Small intestine (tissue), 7 donors: ENCODE measurements around the gene ITGB3BP. TPM values are rescaled to one million over a fixed set of nuclear protein-coding genes. Genes with fewer than 3 reads are reported as not detected.

Source experiments
- DNase-seq, 2 donors: peaks; one replicate each; pipeline versions ENCODE4 v3.0.0 to v3.0.0-alpha.2; 2013
- FAIRE-seq: peaks from 2 replicates; lab custom pipeline; 2012; peaks lifted over from hg19 to GRCh38; lab: Jason Lieb, UNC
- H3K27ac ChIP-seq, 3 donors: one replicate each; pipeline ENCODE4 v1.5.1; 2013; ENCODE audit warnings: low read length in 2 of 3, mild to moderate bottlenecking in 2 of 3, control low read depth in 1 of 3, inconsistent platforms in 1 of 3, low read depth in 1 of 3, moderate library complexity in 1 of 3
- H3K27me3 ChIP-seq, 3 donors: one replicate each; pipeline ENCODE4 v1.6.1; 2013; ENCODE audit warnings: low read length in 3 of 3, inconsistent platforms in 1 of 3; ENCODE audit not compliant: control insufficient read depth in 3 of 3, insufficient read depth in 3 of 3
- H3K36me3 ChIP-seq, 3 donors: one replicate each; pipeline ENCODE4 v1.6.1; 2013; ENCODE audit warnings: low read length in 3 of 3, inconsistent platforms in 1 of 3, low read depth in 1 of 3, mild to moderate bottlenecking in 1 of 3, moderate library complexity in 1 of 3; ENCODE audit not compliant: control insufficient read depth in 3 of 3, insufficient read depth in 2 of 3
- H3K4me1 ChIP-seq, 3 donors: one replicate each; pipeline ENCODE4 v1.6.1; 2013; ENCODE audit warnings: low read length in 2 of 3, inconsistent platforms in 1 of 3, low read depth in 1 of 3, mild to moderate bottlenecking in 1 of 3, moderate library complexity in 1 of 3; ENCODE audit not compliant: control insufficient read depth in 3 of 3, insufficient read depth in 2 of 3
- H3K4me3 ChIP-seq, 3 donors: one replicate each; pipeline ENCODE4 v1.5.1; 2013; ENCODE audit warnings: low read length in 3 of 3, control low read depth in 1 of 3, inconsistent platforms in 1 of 3, low read depth in 1 of 3, mild to moderate bottlenecking in 1 of 3, moderate library complexity in 1 of 3
- H3K9me3 ChIP-seq, 2 donors: one replicate each; pipeline ENCODE4 v1.6.1; 2013; ENCODE audit warnings: low read depth in 1 of 2, low read length in 1 of 2; ENCODE audit not compliant: control insufficient read depth in 2 of 2, insufficient read depth in 1 of 2
- WGBS, 3 donors: extraction: QIAGEN DNeasy Blood & Tissue Kit; methylation state at CpG; one replicate each; pipeline ENCODE4 v1.1.7; 2013; 5-methylcytosine and 5-hydroxymethylcytosine counted together
- polyA plus RNA-seq, 4 donors: library from polyadenylated mRNA; stranded (reverse) in 3 of 4; unstranded in 1 of 4; fragments of 200-250 nt in 3 of 4; fragments of 120-200 nt in 1 of 4; gene quantifications; one replicate each; pipeline versions ENCODE4 v1.2.1 to v1.2.3, GENCODE V29; 2013
- donor health status: healthy with polysubstance abuse.
- donor health status: control.
- donor health status: control.
- donor health status: Bipolar disorder and iron deficiency.
- donor health status: healthy.

ITGB3BP gene
- polyA plus RNA-seq, 4 donors: 10.5 to 30.2 (median 17.0) TPM

GRCh38 chr1:63463248-63463647, 59.8 kb downstream of the ITGB3BP start:
- FAIRE-seq: no peak
- no peaks in the 10 kb centered on the region for H3K9me3 ChIP-seq
- no peak overlapping the region for H3K27ac ChIP-seq
- no peaks in the 10 kb centered on the region for H3K27me3 ChIP-seq
- no peaks in the 10 kb centered on the region for H3K4me1 ChIP-seq
- no peaks in the 10 kb centered on the region for H3K36me3 ChIP-seq
- no peak overlapping the region for H3K4me3 ChIP-seq
- WGBS, 3 donors: 71 to 94% (median 84%) methylated on average over 3 of the region's 3 CpGs
- no peak for DNase-seq

DNA sequence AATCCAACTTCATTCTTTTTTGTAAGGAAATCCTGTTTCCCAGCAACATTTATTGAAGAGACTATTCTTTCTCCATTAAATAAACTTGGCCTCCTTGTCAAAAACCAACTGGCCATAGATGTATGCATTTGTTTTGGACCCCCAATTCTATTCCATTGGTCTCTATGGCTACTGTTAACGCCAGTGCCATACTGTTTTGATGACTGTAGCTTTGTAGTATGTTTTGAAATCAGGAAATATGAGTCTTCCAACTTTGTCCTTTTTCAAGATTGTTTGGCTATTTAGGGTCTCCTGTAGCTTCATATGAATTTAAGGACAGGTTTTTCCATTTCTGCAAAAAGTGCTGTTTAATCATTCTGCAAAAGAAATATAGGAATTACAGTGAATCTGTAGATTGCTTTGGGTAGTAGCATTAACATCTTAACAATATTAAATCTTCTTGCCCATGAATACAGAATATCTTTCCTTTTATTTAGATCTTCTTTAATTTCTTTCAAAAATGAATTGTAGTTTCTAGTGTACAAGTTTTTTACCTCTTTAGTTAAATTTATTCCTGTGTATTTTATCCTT, 61.3 kb downstream of the ITGB3BP start:
- 97 to 100% (median 100%) methylated on average over 1 of the region's 1 CpG for WGBS, 3 donors
- no peak for FAIRE-seq

GRCh38 chr1:63458750-63459149, 64.3 kb downstream of the ITGB3BP start:
- FAIRE-seq (no peak), DNase-seq (no peak)
- Histone ChIP-seq H3K4me3 (no peak overlapping the region), H3K36me3 (no peaks in the 10 kb centered on the region), H3K27me3 (no peaks in the 10 kb centered on the region), H3K9me3 (no peaks in the 10 kb centered on the region), H3K4me1 (no peaks in the 10 kb centered on the region), H3K27ac (no peak overlapping the region)

More for the DNA sequence above, 61.3 kb downstream of the ITGB3BP start:
- Histone ChIP-seq H3K27me3 (no peaks in the 10 kb centered on the region), H3K9me3 (no peaks in the 10 kb centered on the region), H3K36me3 (no peaks in the 10 kb centered on the region), H3K4me1 (no peaks in the 10 kb centered on the region), H3K4me3 (no peak overlapping the region), H3K27ac (no peak overlapping the region)
- no peak for DNase-seq

GRCh38 chr1:63454269-63454668, 68.8 kb downstream of the ITGB3BP start:
- DNase-seq (no peak), FAIRE-seq (no peak)
- H3K4me3 ChIP-seq: no peak overlapping the region

DNA sequence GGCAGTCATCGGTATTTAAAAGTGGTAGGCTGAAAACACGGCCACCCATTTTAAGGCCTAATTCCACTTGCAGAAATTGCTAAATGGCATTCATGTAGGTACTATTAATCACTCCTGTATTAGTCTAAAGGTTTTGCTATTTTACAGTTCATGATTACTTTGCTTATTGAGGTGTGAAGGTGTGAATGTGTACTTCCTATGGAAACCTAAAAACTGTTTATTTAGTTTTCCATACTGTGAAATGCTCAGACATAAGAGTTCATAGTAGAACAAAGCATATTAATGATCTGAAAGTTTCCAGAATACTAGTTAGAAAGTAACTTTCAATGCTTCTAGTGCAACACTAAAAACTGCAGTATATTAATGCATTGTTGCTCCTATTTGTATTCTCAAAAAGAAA, 69.8 kb downstream of the ITGB3BP start:
- Histone ChIP-seq H3K27ac (no peak overlapping the region), H3K4me1 (no peaks in the 10 kb centered on the region), H3K27me3 (no peaks in the 10 kb centered on the region), H3K9me3 (no peaks in the 10 kb centered on the region), H3K36me3 (no peaks in the 10 kb centered on the region), H3K4me3 (no peak overlapping the region)
- FAIRE-seq (no peak), DNase-seq (no peak)
- WGBS, 3 donors: 97 to 99% (median 99%) methylated on average over 2 of the region's 2 CpGs

More at GRCh38 chr1:63454269-63454668, 68.8 kb downstream of the ITGB3BP start:
- Histone ChIP-seq H3K9me3 (no peaks in the 10 kb centered on the region), H3K27ac (no peak overlapping the region), H3K4me1 (no peaks in the 10 kb centered on the region), H3K36me3 (no peaks in the 10 kb centered on the region), H3K27me3 (no peaks in the 10 kb centered on the region)

GRCh38 chr1:63450416-63450815, 72.6 kb downstream of the ITGB3BP start:
- H3K9me3 ChIP-seq: no peaks in the 10 kb centered on the region
- no peak overlapping the region for H3K4me3 ChIP-seq
- no peak for FAIRE-seq
- H3K27me3 ChIP-seq: no peaks in the 10 kb centered on the region
- WGBS, 3 donors: 73 to 90% (median 86%) methylated on average over 1 of the region's 1 CpG
- H3K36me3 ChIP-seq: no peaks in the 10 kb centered on the region
- no peaks in the 10 kb centered on the region for H3K4me1 ChIP-seq
- DNase-seq: no peak
- H3K27ac ChIP-seq: no peak overlapping the region

GRCh38 chr1:63448731-63449246, 74.2 kb downstream of the ITGB3BP start:
- Histone ChIP-seq H3K27ac (no peak overlapping the region), H3K4me3 (no peak overlapping the region), H3K4me1 (no peaks in the 10 kb centered on the region), H3K27me3 (no peaks in the 10 kb centered on the region), H3K36me3 (no peaks in the 10 kb centered on the region), H3K9me3 (no peaks in the 10 kb centered on the region)
- FAIRE-seq (no peak), DNase-seq (no peak)
- WGBS, 3 donors: 89 to 94% (median 93%) methylated on average over 3 of the region's 3 CpGs

GRCh38 chr1:63442141-63442475, 80.9 kb downstream of the ITGB3BP start:
- Histone ChIP-seq H3K27me3 (no peaks in the 10 kb centered on the region), H3K9me3 (no peaks in the 10 kb centered on the region), H3K36me3 (no peaks in the 10 kb centered on the region), H3K27ac (no peak overlapping the region), H3K4me1 (no peaks in the 10 kb centered on the region), H3K4me3 (no peak overlapping the region)
- no peak for DNase-seq
- FAIRE-seq: no peak

- DNase-seq (no peak), FAIRE-seq (no peak)
- peaks cover 0 to 2% (median 0%) of the 10 kb centered on the region in 3 donors for H3K36me3 ChIP-seq
- H3K27me3 ChIP-seq: no peaks in the 10 kb centered on the region
- WGBS, 3 donors: 71 to 89% (median 88%) methylated on average over 4 of the region's 4 CpGs
- H3K9me3 ChIP-seq: no peaks in the 10 kb centered on the region
- no peak overlapping the region for H3K27ac ChIP-seq
- no peaks in the 10 kb centered on the region for H3K4me1 ChIP-seq
- H3K4me3 ChIP-seq: no peak overlapping the region
Observed at GRCh38 chr1:63435161-63435560, 87.9 kb downstream of the ITGB3BP start.
